GM11168 (cell line): ENCODE results near the gene SMCP.

Experiments used
- in situ Hi-C: fragments of 300-500 bp; cut with MboI; formaldehyde crosslinking; loops from one replicate; pipeline ENCODE4 v1.12.0; 2022; ENCODE audit warnings: low sequenced_read_pairs; ENCODE audit not compliant: unreplicated experiment

SMCP gene

DNA sequence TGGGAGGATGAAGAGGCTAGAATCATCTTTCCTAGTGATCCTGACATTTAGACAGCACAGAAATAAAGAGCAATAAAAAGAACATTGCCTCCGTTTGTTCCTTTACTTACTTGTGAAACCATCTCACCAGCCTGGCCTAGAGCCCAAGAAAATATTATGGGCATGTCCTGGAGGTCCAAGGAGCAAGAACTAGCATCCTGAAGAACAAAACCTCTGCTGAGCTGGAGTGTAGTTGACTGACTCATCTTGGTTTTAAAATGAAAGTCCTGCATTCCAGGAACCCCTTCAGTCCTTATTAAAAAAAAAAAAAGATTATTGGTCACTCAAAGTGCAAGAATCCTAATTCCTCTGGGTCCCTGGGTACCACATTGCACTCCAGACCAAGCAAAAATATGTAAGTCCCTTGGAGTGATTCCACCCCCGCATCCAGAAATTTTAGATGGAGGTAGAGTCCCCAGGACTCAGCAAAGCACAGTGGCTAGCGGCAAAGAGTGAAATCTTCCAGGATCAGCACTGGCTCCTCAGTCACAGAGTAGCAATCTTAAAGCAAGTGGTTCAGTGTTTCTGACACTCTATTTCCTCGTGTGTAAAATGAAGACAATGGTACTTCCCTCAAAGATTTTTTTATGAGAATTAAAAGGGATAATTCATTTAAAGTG is 7.0 kb downstream of the SMCP start:
- in situ Hi-C loops, result no loop called here

- in situ Hi-C loops, result no loop called here
Measured at GRCh38 chr1:152886085-152886484, 8.0 kb downstream of the SMCP start.

- in situ Hi-C loops, result no loop called here
Measured at GRCh38 chr1:152886758-152887409, 8.8 kb downstream of the SMCP start.

- in situ Hi-C loops, result no loop called here
Measured at GRCh38 chr1:152888126-152888525, 10.0 kb downstream of the SMCP start.

GRCh38 chr1:152899027-152899426 is 20.9 kb downstream of the SMCP start:
- in situ Hi-C loops, result no loop called here

- in situ Hi-C loops, result no loop called here
Measured at GRCh38 chr1:152899883-152900282, 21.8 kb downstream of the SMCP start.

- in situ Hi-C loops, result no loop called here
Measured at GRCh38 chr1:152901631-152902030, 23.5 kb downstream of the SMCP start.

GRCh38 chr1:152902636-152903035 is 24.5 kb downstream of the SMCP start:
- in situ Hi-C loops, result no loop called here

DNA sequence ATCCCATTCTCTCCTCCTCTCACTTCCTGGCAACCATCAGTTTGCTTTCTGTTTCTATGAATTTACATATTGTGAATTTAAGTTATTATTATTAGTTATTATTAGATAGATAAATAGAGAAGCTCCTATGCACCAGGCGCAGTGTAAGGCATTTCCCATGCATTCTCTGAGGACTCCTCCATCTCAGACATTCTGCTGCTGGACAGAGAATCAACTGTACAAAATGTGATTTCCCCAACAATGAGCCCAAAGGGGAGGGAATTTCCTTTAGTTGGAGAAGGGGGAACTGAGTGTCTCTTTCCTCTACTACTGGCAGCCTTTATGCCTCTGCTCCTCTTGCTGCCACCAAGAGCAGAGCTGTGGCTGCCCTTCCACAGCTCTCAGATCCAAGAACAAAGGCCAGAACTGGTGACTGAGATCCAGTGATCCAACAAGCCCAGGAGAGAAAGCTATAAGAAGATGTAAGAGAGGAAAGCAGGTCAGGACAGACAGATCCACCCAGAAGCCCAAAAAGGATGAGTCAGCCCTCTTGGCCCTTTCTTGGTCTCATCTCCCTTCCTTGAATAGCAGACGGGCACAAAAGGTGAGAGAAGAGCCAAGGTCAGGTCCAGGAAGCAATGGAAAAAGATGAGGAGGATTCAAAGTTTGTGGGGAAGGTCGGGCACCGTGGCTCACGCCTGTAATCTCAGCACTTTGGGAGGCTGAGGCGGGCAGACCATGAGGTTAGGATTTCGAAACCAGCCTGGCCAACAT is 26.7 kb downstream of the SMCP start:
- in situ Hi-C loops, result no loop called here

DNA sequence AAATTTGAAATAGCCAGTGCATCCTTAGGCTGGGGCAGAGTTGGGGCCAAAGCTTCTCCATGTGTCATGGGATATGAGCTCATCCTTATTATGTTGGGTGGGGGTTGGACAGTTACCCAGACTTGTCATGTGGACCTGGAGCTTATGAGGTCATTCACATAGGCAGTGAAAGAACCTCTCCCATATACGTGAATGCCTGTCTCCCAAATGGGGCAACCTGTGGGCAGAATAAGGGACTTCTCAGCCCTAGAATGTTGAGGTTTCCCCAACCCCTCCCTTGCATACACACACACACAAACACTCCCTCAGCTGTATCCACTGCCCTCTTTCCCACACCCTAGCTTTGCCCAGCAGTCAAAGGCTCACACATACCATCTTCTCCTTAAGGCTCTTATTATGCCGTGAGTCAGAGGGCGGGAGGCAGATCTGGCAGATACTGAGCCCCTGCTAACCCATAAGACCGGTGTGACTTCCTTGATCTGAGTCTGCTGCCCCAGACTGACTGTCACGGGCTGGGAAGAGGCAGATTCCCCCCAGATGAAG is 28.0 kb downstream of the SMCP start:
- in situ Hi-C loops, result no loop called here

- in situ Hi-C loops, result no loop called here
Measured at GRCh38 chr1:152907686-152908601, 29.8 kb downstream of the SMCP start, which contains the start of gene IVL. TSS of gene IVL (plus strand) at chr1:152908546. CDS start at chr1:152909798, 1,252 bp downstream.

- in situ Hi-C loops, result no loop called here
Measured at GRCh38 chr1:152909206-152909605, 31.1 kb downstream of the SMCP start.

GRCh38 chr1:152912471-152912870 is 34.3 kb downstream of the SMCP start:
- in situ Hi-C loops, result no loop called here

DNA sequence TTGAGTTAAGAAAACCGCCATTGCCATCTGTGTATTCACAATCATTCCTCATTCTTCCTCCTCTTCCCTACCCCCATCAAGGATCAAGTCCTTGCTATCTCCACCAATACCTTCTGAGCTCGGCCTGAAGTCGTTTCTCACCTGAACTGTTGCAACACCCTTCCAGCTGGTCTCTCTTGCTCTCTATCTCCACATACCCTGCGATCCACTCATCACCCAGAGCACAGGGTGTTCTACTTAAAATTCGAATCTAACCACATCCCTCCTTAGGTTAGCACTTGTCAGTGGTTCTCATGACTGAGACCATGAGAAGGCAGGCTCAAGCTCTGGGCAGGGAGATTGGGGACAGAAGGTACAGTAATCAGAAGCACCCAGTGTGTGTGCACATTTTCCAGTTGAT is 34.8 kb downstream of the SMCP start:
- in situ Hi-C loops, result no loop called here

GRCh38 chr1:152917794-152918193 is 39.7 kb downstream of the SMCP start:
- in situ Hi-C loops, result no loop called here

DNA sequence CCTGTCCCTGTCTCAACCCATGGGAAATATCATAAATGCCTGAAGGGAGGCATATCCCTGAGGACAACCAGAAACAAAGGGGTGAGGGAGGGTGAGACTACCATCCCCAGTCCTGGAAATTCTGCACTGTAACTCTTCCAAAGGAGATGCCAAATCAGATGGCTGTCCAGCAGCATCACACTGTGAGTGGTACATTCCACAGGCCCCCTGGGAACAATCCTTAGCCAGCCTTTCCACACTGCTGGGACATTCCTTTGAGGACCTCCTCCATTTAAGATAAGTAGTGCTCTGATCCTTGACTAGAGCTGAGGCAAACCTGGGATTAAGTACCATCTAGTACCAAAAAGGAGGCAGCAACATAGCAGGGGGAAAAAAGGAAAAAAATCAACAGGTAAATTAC is 40.9 kb downstream of the SMCP start:
- in situ Hi-C loops, result no loop called here

- in situ Hi-C loops, result no loop called here
Measured at GRCh38 chr1:152924191-152924590, 46.1 kb downstream of the SMCP start.

GRCh38 chr1:152926091-152926490 is 48.0 kb downstream of the SMCP start:
- in situ Hi-C loops, result loop anchor here (5.0 kb wide), 1 partner anchor 54 kb away; no protein-coding TSS in a partner anchor

DNA sequence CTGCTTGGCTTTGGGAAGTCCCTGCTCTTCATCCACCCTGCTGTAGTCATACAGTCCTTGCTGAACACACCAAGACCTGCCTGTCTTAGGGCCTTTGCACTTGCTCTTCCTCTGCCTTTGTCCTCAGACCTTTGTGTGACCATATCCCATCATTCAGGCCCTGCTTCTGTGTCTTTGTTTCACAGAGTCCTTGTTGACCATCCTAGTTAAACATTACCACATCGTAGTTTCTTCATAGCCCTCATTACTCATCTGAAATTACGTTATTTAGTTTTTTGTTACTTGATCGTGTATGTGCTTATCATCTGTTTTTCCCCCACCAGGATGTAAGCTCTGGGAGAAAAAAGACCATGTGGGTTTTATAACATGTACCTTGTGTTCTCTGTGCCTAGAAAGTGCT is 50.5 kb downstream of the SMCP start:
- in situ Hi-C loops, result loop anchor here (5.0 kb wide), 1 partner anchor 56 kb away; no protein-coding TSS in a partner anchor
